Neuronal stem cell (in vitro differentiated cells): ENCODE data around the gene GLG1.

Experiments
- DNase-seq: peaks from one replicate; pipeline ENCODE4 v3.0.0-alpha.2; 2013; ENCODE audit warnings: low spot score
- H2AFZ ChIP-seq: one replicate; pipeline ENCODE4 v1.6.1; 2013; ENCODE audit warnings: mild to moderate bottlenecking, low read length, inconsistent platforms
- H2AK5ac ChIP-seq: 2 replicates; pipeline ENCODE4 v1.6.1; 2013; ENCODE audit warnings: low read depth, mild to moderate bottlenecking, inconsistent platforms, low read length, moderate library complexity, mixed read lengths
- H2BK120ac ChIP-seq: 2 replicates; pipeline ENCODE4 v1.6.1; 2013; ENCODE audit warnings: low read depth, mild to moderate bottlenecking, inconsistent platforms, low read length, moderate library complexity, mixed read lengths
- H2BK12ac ChIP-seq: one replicate; pipeline ENCODE4 v1.6.1; 2013; ENCODE audit warnings: low read length, inconsistent platforms
- H2BK15ac ChIP-seq: 2 replicates; pipeline ENCODE4 v1.6.1; 2013; ENCODE audit warnings: mild to moderate bottlenecking, low read length, inconsistent platforms, mixed read lengths
- H2BK5ac ChIP-seq: one replicate; pipeline ENCODE4 v1.6.1; 2013; ENCODE audit warnings: inconsistent platforms, mild to moderate bottlenecking, low read length, moderate library complexity
- H3K14ac ChIP-seq: one replicate; pipeline ENCODE4 v1.6.1; 2013; ENCODE audit warnings: low read length, inconsistent platforms
- H3K18ac ChIP-seq: 2 replicates; pipeline ENCODE4 v1.6.1; 2013; ENCODE audit warnings: low read length, inconsistent platforms
- H3K23ac ChIP-seq: 2 replicates; pipeline ENCODE4 v1.6.1; 2013; ENCODE audit warnings: low read depth, mild to moderate bottlenecking, mixed read lengths, low read length, inconsistent platforms; ENCODE audit not compliant: poor library complexity
- H3K27ac ChIP-seq: replicated peaks from 3 replicates; pipeline ENCODE4 v1.5.1; 2013; ENCODE audit warnings: low read length, inconsistent platforms
- H3K27me3 ChIP-seq, 3 experiments: 2 replicates each; pipeline ENCODE4 v1.6.1; 2013; ENCODE audit warnings: low read length in 3 of 3, mild to moderate bottlenecking in 2 of 3, inconsistent platforms in 1 of 3, low read depth in 1 of 3, mixed read lengths in 1 of 3, moderate library complexity in 1 of 3; ENCODE audit not compliant: control insufficient read depth in 3 of 3, insufficient read depth in 3 of 3
- H3K36me3 ChIP-seq, 2 donors: replicated peaks in 1 of 2; 2 replicates each; pipeline ENCODE4 v1.6.1; 2013; ENCODE audit warnings: low read length in 2 of 2; ENCODE audit not compliant: control insufficient read depth in 2 of 2, insufficient read depth in 2 of 2
- H3K4ac ChIP-seq: 2 replicates; pipeline ENCODE4 v1.6.1; 2013; ENCODE audit warnings: inconsistent platforms, mild to moderate bottlenecking, low read length, moderate library complexity
- H3K4me1 ChIP-seq, 2 donors: 1 replicate in 1 of 2; 2 replicates in 1 of 2; pipeline ENCODE4 v1.6.1; 2013; ENCODE audit warnings: low read length in 2 of 2, low read depth in 1 of 2; ENCODE audit not compliant: control insufficient read depth in 2 of 2, insufficient read depth in 1 of 2
- H3K4me2 ChIP-seq: one replicate; pipeline ENCODE4 v1.6.1; 2013; ENCODE audit warnings: mild to moderate bottlenecking, low read length, inconsistent platforms; ENCODE audit not compliant: insufficient read depth, poor library complexity, severe bottlenecking
- H3K4me3 ChIP-seq, 2 donors: 2 replicates each; pipeline ENCODE4 v1.5.1; 2013; ENCODE audit warnings: low read length in 2 of 2, mild to moderate bottlenecking in 2 of 2, inconsistent platforms in 1 of 2, moderate library complexity in 1 of 2
- H3K79me1 ChIP-seq: one replicate; pipeline ENCODE4 v1.6.1; 2013; ENCODE audit warnings: low read depth, mild to moderate bottlenecking, inconsistent platforms, low read length, moderate library complexity
- H3K9ac ChIP-seq: one replicate; pipeline ENCODE4 v1.6.1; 2013; ENCODE audit warnings: mild to moderate bottlenecking, low read depth, low read length, inconsistent platforms; ENCODE audit not compliant: poor library complexity
- H3K9me3 ChIP-seq, 2 donors: replicated peaks in 1 of 2; 2 replicates each; pipeline versions ENCODE3 to v1.6.1; 2013; ENCODE audit warnings: low read length in 2 of 2, mild to moderate bottlenecking in 2 of 2, inconsistent platforms in 1 of 2, low read depth in 1 of 2, mixed read lengths in 1 of 2, moderate library complexity in 1 of 2; ENCODE audit not compliant: control insufficient read depth in 2 of 2, insufficient read depth in 1 of 2
- H4K8ac ChIP-seq: one replicate; pipeline ENCODE4 v1.6.1; 2013; ENCODE audit warnings: low read depth, mild to moderate bottlenecking, inconsistent platforms, low read length, moderate library complexity
- H4K91ac ChIP-seq: one replicate; pipeline ENCODE4 v1.6.1; 2013; ENCODE audit warnings: low read length, low read depth, mild to moderate bottlenecking, inconsistent platforms; ENCODE audit not compliant: poor library complexity
- WGBS, 2 donors: extraction: QIAGEN DNeasy Blood & Tissue Kit; methylation state at CpG; one replicate each; pipeline ENCODE4 v1.1.7; 2013; ENCODE audit warnings: missing lambda C conversion rate in 2 of 2, mixed read lengths in 1 of 2; ENCODE audit not compliant: insufficient read length in 2 of 2, insufficient replicate concordance in 1 of 2; ENCODE audit errors: extremely low coverage in 2 of 2; 5-methylcytosine and 5-hydroxymethylcytosine counted together

GLG1 gene

GRCh38 chr16:74583926-74584666 is 22.8 kb downstream of the GLG1 start:
- H3K23ac ChIP-seq: no peak overlapping the region
- H3K4me2 ChIP-seq: no peak overlapping the region
- no CpG with 5 or more reads among the region's 9 CpGs for WGBS, 2 donors
- no peaks in the 10 kb centered on the region for H3K27me3 ChIP-seq
- H3K9me3 ChIP-seq: no peaks in the 10 kb centered on the region
- H3K27ac ChIP-seq: no peak overlapping the region
- no peak overlapping the region for H2BK5ac ChIP-seq
- H2BK120ac ChIP-seq: no peak overlapping the region
- no peak overlapping the region for H3K9ac ChIP-seq
- H3K4me3 ChIP-seq: no peak overlapping the region
- no peaks in the 10 kb centered on the region for H3K4me1 ChIP-seq
- H3K79me1 ChIP-seq: peaks cover 3% of the 10 kb centered on the region
- H3K18ac ChIP-seq: no peak overlapping the region
- no peak overlapping the region for H2BK15ac ChIP-seq
- no peak for DNase-seq
- H3K14ac ChIP-seq: no peak overlapping the region
- no peak overlapping the region for H2BK12ac ChIP-seq
- H4K91ac ChIP-seq: no peak overlapping the region
- H4K8ac ChIP-seq: no peak overlapping the region
- no peak overlapping the region for H2AFZ ChIP-seq
- H2AK5ac ChIP-seq: no peak overlapping the region
- no peak overlapping the region for H3K4ac ChIP-seq
- H3K36me3 ChIP-seq: peaks cover 0 to 6% of the 10 kb centered on the region in 2 donors

- no peak overlapping the region for H2AK5ac ChIP-seq
- no peak overlapping the region for H3K4ac ChIP-seq
- H3K23ac ChIP-seq: no peak overlapping the region
- no peak overlapping the region for H3K9ac ChIP-seq
- no peak overlapping the region for H3K14ac ChIP-seq
- H3K27me3 ChIP-seq: no peaks in the 10 kb centered on the region
- no peak overlapping the region for H2AFZ ChIP-seq
- no peaks in the 10 kb centered on the region for H3K9me3 ChIP-seq
- H3K4me3 ChIP-seq: no peak overlapping the region
- H4K8ac ChIP-seq: no peak overlapping the region
- no peak overlapping the region for H3K18ac ChIP-seq
- H2BK15ac ChIP-seq: no peak overlapping the region
- H3K4me1 ChIP-seq: no peaks in the 10 kb centered on the region
- no peak for DNase-seq
- no CpG with 5 or more reads among the region's 1 CpG for WGBS, 2 donors
- no peak overlapping the region for H4K91ac ChIP-seq
- no peak overlapping the region for H3K27ac ChIP-seq
- no peak overlapping the region for H3K4me2 ChIP-seq
- peaks cover 3% of the 10 kb centered on the region for H3K79me1 ChIP-seq
- H3K36me3 ChIP-seq: peaks cover 0 to 6% of the 10 kb centered on the region in 2 donors
- H2BK12ac ChIP-seq: no peak overlapping the region
- H2BK120ac ChIP-seq: no peak overlapping the region
- H2BK5ac ChIP-seq: no peak overlapping the region
Observed at GRCh38 chr16:74582970-74583369, 23.9 kb downstream of the GLG1 start.

- no peaks in the 10 kb centered on the region for H3K4me1 ChIP-seq
- no peak overlapping the region for H2BK12ac ChIP-seq
- WGBS, 2 donors: no CpG with 5 or more reads among the region's 3 CpGs
- no peak overlapping the region for H3K27ac ChIP-seq
- H4K8ac ChIP-seq: no peak overlapping the region
- H3K9me3 ChIP-seq: no peaks in the 10 kb centered on the region
- H3K36me3 ChIP-seq: no peaks in the 10 kb centered on the region
- no peak overlapping the region for H2AFZ ChIP-seq
- no peak overlapping the region for H3K9ac ChIP-seq
- no peak overlapping the region for H2BK15ac ChIP-seq
- no peak overlapping the region for H3K4me2 ChIP-seq
- no peak for DNase-seq
- no peak overlapping the region for H3K4ac ChIP-seq
- H3K4me3 ChIP-seq: no peak overlapping the region
- no peak overlapping the region for H3K14ac ChIP-seq
- H3K79me1 ChIP-seq: no peaks in the 10 kb centered on the region
- H3K23ac ChIP-seq: no peak overlapping the region
- H3K18ac ChIP-seq: no peak overlapping the region
- no peak overlapping the region for H2BK120ac ChIP-seq
- H2BK5ac ChIP-seq: no peak overlapping the region
- H3K27me3 ChIP-seq: no peaks in the 10 kb centered on the region
- no peak overlapping the region for H2AK5ac ChIP-seq
- no peak overlapping the region for H4K91ac ChIP-seq
Observed at GRCh38 chr16:74580833-74581232, 26.1 kb downstream of the GLG1 start.

- Histone ChIP-seq H2BK15ac (no peak overlapping the region), H4K91ac (no peak overlapping the region), H2BK120ac (no peak overlapping the region), H4K8ac (no peak overlapping the region), H3K23ac (no peak overlapping the region), H3K4me2 (no peak overlapping the region), H3K36me3 (no peaks in the 10 kb centered on the region), H3K9ac (no peak overlapping the region), H3K27me3 (no peaks in the 10 kb centered on the region), H3K4me3 (no peak overlapping the region), H2BK12ac (no peak overlapping the region), H2BK5ac (no peak overlapping the region), H3K27ac (no peak overlapping the region), H3K18ac (no peak overlapping the region), H3K4me1 (no peaks in the 10 kb centered on the region), H2AK5ac (no peak overlapping the region), H3K14ac (no peak overlapping the region), H3K4ac (no peak overlapping the region), H3K9me3 (no peaks in the 10 kb centered on the region), H2AFZ (no peak overlapping the region), H3K79me1 (no peaks in the 10 kb centered on the region)
- DNase-seq: no peak
- WGBS, 2 donors: no CpG with 5 or more reads among the region's 3 CpGs
Observed at GRCh38 chr16:74578838-74579237, 28.1 kb downstream of the GLG1 start.
